Activated T-cell treated with anti-CD3 and anti-CD28 coated beads for 4 hours (primary cell): ENCODE results near the gene ADGRG7.
A peak's percentile ranks its signal among the peaks of the same experiment; 100 is the strongest.
"Not testable (repeated sequence)": the region's sequence is repeated elsewhere in the genome, so short reads cannot be mapped to it uniquely, and the experiment has no call there.

Source experiments
- DNase-seq: peaks from one replicate; pipeline ENCODE4 v3.0.0-alpha.2; 2020

The ADGRG7 gene, protein sequence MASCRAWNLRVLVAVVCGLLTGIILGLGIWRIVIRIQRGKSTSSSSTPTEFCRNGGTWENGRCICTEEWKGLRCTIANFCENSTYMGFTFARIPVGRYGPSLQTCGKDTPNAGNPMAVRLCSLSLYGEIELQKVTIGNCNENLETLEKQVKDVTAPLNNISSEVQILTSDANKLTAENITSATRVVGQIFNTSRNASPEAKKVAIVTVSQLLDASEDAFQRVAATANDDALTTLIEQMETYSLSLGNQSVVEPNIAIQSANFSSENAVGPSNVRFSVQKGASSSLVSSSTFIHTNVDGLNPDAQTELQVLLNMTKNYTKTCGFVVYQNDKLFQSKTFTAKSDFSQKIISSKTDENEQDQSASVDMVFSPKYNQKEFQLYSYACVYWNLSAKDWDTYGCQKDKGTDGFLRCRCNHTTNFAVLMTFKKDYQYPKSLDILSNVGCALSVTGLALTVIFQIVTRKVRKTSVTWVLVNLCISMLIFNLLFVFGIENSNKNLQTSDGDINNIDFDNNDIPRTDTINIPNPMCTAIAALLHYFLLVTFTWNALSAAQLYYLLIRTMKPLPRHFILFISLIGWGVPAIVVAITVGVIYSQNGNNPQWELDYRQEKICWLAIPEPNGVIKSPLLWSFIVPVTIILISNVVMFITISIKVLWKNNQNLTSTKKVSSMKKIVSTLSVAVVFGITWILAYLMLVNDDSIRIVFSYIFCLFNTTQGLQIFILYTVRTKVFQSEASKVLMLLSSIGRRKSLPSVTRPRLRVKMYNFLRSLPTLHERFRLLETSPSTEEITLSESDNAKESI

DNA sequence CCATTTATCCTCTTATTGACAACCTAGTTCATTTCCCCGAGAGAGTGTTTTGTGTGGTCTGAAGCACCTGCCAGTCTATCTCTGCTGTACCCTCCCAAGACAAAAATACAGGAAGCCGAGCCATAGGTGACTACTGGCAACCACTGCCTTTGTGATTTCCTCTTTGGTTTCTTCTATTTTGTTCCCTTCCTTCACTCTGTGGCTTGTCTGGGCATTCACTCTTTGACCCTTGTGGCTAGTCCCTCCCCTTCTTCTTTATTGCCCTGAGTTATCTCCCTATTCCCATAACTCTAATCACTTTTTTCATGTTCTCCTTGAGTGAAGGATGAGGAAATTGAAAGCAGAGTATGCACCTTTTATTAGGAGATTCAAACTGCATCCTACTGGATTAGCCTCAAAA lies at the start of gene ADGRG7:
ADGRG7 (plus strand) TSS at position 297 of the 400 bp plus-strand sequence. CDS start 256 bp downstream, outside the sequence.
- DNase-seq: no peak

DNA sequence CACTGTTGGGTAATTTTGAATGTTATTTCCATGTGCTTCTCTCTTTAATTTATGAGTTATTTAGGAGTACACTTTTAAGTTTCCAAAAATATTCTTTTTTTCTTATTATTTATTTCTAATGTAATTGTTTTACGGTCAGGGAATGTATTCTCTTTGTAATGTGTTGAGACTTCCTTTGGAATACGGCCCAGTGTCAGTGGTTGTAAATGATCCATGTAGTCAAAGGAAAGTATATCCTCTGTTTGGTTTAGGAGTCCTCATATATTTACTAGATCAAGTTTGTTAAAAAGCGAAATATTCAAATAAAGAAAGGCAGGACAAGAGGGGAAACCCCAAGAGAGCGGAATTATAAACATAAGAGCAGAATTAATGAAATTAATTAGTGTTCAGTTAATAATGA lies 49.0 kb upstream of the ADGRG7 start:
- DNase-seq: no peak

DNA sequence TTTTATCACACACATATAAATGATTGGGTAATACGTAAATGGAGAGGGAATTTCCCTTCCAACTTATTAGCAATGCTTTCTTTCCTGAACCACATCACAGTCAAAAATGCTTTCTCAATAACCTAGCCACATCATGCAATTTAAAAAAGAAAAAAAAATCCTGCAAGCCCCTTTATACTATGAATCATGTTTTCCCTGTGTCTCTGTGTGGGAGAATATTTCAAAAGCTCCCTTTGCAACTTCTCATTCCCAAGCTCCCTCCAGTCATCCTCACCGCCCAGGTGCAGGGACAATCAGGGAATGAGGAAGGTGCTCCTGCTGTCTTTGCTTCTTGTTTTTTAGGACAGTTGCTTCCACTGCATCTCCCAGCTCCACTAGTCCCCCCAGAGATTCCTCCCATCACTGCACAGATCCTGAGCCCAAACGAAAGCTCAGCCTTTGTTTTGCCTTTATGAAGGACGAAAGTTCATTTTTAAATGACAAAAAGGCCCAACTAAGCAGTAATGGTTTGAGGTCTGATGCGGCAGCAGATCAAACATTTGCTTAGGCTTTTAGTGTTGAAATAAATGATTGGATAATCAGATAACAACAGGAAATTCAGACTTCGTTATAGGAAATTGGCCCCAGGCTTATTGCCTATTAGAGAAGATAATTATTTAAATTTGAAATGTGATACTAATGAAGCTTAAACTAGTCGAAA lies 47.8 kb upstream of the ADGRG7 start:
- DNase-seq: no peak

DNA sequence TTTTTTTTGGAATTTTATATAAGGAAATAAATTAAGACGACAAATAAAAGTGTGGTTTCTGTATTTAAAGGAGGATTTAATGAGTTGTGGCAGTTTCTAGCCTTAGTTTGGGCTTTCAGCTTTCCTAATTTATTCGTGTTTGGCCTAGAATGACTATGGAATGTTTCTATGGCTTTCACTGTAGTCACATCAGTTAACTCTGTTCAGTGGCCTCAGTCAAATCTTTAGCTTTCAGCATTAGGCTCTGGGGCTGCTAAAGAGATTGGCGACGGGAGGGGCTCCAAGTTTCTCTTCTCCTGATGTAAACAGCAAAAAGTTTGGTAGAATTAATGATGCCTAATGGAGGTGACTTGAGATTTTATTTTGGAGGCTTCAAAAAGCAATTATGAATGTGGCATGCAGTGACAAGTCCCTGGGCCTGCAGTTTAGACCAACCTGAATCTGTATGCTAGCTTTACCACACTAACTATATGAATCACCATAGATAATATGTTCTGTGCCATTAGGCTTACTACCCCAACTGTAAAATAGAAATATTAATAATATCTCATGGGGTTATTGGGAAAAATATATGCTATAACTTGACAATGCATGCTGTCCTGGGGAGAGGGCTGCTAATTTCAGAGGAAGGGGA lies 47.1 kb upstream of the ADGRG7 start:
- no peak for DNase-seq

DNA sequence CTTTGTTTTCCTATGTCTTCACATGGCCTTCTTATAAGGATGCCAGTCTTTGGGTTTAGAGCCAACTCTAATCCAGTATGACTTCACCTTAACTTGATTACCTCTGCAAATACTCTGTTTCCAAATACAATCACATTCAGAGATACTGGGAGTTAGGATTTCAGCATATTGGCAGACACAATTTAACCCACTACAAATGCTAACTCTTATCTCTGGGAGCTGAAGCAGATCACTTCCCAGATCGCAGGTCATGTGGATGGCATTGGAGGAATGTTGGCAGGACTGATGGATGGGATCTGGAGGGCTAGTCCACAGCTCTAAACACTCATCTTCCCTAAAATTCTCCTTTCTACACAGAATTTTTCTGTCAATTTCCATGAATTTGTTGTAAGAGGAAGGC lies 46.2 kb upstream of the ADGRG7 start:
- no peak for DNase-seq

DNA sequence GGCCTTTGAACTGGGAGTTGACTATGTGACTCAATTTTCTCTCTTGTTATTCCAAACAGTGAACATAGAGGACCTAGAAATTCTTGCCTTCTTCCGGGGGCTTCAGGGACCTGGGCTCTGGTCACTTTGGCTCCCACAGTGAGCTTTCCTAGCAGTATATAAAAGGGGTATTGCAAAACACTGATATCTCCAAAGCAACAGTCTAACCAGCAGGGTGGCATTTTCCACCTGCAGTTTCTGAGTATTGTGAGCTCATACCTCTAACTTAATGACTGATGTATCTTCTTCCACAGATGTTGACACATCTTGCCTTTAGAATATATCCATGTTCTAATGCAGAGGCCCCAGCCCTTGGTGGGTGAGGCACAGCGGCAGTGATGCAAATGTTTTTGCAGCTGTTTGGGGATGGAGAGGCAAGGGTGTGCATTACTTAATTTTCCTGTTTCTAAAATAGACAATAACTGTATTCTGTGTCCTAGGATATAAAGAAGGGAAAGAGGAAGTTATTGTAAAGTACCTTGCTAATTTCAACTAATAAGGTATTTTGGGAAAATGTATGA lies 45.7 kb upstream of the ADGRG7 start:
- DNase-seq: no peak

DNA sequence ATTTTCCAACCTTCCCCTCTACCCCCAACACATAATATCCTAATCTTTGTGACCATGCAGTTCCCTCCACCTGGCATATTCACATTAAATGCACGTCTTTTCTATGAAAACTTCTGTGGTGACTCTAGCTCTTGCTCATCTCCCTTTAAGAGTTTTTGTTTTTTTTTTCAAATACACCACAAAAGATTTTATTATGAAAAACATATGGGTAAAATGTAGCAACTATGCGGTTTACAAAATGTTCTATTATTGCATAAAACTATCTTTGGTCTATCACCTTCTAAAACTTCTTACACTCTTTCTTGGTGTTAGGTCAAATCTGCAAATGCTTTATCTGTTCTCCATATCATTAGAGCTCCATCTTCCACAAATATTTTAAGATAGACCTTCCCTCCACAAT lies 38.6 kb upstream of the ADGRG7 start:
- DNase-seq: no peak

DNA sequence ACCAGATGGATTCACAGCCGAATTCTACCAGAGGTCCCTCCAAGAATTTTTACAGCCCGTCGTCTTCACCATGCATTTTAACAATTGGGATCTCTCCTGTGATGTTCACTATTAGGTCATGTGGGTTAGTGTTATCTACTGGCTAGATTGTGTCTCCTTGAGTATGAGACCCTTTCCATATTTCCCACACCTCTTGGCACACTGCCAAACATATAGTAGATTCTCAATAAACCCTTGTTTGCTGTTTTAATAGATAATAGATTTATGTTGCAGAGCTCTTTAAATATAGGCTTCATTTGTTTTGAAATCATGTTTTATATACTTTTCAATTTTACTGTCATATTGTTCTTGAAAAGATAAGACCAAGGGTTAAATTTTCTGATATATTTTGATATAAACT lies 34.9 kb upstream of the ADGRG7 start:
- DNase-seq: no peak

DNA sequence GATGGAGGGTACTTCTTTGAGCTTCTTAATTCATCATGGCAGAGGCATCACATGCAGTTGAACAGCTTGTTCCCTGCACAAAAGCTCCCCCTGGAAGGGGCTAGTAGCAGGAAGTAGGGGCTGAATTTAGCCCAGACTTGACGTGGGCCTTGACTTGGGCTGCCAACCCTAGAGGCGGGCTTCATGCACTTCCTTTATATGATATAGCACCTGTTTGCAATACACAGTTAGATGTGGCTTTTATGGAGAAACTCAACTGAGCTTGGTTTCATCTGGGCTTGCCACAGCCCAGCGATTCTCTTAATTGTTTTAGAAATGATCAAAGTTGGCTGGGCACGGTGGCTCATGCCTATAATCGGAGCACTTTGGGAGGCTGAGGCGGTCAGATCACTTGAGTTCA lies 33.7 kb upstream of the ADGRG7 start:
- no peak for DNase-seq

DNA sequence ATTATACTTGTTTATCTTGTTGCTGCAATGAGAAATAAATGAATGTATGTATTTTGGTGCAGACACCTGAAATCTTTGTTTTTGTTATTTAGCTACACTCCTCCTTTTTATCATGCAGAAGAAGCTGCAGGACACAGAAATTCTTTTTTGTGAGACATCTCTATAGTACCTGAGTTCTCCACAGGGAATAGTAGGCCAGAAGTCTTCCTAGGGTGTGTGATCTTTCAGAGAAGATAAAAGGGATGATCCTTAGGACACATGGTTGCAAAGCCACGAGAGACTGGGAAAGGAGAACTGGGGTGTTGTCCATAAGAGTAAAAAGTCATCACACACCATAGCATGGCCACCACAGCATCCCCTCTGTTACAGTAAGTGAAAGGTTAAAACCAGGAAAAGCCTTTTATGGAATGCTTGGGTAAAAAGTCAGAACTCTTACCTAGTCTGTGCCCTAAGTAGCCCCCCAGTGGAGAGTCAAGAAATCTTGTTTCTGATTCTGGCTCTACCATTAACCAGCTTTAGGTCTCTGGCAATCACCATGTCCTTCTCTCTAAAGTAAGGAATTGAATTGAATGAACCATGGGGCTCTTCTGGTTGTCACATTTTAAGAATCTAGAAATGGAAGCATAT lies 31.9 kb upstream of the ADGRG7 start:
- no peak for DNase-seq

DNA sequence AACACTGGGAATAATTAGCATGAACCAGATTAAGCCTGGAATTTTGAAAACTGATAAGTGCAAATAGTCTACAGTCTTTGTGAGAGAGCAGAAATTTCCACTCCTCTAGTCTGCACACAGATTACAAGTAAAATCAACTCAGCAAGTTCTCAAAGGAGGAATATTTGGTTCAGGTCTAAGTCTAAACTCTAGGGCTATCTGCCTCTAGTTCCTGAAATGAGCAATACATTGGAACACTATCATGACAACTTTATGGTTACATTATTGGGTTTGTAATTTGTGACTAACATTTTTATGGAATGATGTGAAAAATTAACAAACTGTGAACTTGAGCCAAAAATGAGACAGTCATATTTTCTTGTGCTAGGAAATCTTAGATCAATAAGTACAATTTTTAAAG lies 30.8 kb upstream of the ADGRG7 start:
- DNase-seq: no peak

DNA sequence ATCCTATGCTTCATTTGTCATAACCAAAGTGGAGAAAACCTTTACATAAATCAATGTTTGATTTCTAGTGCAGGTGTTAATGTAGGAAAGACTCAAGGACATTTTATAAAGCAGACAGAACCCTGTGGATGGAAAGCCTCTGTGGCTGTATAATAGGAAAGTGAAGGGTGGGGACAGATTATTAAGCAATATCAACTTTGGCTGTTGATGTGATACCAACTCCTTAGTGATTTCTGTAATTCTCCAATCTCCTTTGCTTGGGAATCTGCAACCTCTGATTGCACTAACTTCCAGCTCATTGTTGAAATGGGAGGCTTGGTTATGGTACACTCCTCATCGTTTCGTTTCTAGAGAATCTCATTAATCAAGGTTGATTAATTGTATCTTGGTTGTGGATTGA lies 29.3 kb upstream of the ADGRG7 start:
- no peak for DNase-seq

DNA sequence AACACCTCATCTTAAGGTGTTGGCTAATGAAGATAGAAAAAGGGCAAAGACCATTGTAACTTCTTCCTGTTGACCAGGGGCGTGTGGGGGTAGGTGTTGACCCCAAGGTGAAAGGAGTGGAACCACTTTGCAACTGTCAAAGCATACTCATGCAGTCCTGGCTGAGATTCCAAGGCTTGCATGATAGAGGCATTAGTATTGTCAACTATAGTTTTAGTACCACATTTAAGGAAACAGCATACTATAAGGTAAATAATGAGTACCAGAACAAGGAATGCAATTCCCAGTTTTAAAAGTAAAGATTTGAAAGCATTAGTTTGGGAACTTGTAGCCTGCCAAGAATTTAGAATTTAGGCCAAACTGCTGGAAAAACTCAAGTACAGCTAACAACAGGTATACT lies 27.8 kb upstream of the ADGRG7 start:
- no peak for DNase-seq

DNA sequence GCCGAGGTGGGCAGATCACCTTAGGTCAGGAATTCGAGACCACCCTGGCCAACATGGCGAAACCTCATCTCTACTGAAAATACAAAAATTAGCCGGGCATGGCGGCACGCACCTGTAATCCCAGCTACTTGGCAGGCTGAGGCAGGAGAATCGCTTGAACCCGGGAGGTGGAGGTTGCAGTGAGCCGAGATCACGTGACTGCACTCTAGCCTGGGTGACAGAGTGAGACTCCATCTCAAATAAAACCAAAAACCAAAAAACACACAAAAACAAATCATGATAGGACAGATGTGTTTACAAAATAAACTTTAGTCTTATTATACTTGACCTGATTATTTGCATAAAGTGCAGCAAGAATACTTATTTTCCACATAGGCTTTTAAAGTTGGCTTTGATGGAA lies 27.2 kb upstream of the ADGRG7 start:
- DNase-seq: not testable (repeated sequence)

DNA sequence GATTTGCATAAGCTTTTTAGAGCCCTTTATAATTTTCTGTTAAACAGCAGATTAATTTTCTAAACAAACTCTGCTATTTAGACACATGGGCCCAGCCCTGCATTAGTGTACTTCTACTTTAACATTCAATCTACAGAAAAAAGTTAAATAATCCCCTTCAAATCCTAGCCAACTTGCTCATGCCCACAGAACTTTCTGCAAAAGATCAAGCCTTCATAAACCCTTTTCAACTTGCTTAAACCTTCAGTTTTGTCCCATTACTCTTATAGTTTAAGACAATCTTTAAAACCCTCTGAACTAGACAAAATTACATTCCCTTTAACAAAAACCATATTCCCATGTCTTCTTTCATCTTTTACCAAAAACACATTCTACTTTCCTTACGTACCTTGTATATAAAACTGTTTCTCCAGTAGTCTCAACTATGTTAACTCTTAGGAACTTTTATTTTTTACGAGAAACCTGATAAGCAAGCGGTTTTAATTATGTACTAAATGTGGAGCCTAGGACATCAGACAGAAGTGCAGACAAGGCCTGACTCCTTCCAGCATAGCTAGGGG lies 25.2 kb upstream of the ADGRG7 start:
- no peak for DNase-seq

DNA sequence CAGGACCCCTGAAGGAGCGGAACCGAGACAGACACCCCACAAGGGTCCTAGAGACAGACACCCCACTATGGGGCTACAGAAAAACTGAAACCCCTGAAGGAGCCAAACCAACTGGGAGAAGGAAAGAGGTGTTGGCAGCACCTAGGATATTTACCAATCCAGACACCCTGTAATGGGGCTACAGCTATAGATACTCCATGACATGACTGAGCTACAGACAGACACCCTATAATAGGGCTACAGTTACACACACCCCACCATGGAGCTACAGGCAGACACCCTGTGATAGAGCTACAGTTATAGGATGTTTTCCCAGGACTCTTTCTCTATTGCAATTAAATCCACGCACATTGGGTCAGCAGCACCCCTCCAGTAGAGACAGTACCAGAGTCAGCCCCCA lies 22.6 kb upstream of the ADGRG7 start:
- no peak for DNase-seq

DNA sequence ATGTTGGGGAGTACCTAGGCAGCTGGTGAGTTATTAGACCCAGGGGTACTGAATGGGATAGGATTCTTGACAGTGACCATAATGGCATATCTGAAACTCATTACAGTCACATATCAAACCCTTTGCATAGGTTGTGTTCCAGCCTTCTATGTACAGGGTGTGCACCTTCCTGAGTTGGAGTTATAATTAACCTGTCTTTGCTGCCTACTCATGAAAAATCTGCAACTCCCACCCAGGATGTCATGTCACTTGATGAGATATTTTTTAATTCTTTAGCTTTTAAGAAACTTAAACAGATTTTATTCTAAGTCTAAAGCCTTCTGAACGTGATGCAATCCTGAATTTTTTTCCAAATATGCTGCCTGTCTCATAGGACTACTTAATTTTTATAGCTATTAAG lies 21.1 kb upstream of the ADGRG7 start:
- no peak for DNase-seq

DNA sequence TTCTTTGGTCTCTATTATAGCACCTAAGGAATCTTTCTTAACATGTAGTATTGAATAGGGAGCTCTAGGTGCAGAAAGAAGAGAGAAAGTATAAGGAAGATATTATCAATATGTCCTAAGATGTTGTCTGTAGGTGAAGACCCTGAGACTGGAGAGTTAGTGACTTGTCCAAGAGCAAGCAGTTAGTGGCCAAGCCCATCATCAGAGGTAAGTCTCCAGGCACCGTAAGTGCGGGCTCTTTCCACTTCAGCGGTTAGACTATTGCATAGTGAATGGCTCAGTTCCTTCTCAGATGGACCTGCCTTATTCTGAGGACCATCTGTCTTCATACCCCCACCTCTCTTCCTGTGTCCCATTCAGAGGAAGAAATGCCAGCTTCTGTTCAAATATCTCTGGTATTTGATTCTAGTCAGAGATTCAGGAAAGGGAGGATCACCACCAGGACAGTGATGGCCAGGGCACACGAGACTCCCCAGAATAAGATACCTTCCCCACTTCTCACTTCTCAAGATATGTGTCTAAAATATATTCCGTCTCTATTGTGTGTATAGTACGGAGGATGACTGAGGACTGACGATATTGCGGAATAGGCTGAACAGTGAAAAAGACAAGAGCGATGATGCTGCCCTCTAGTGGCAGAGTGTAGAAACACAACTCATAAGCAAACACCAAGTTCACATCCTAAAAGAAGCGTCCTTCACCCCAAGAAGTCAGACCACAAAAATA lies 19.1 kb upstream of the ADGRG7 start:
- DNase-seq: peak; percentile 54

DNA sequence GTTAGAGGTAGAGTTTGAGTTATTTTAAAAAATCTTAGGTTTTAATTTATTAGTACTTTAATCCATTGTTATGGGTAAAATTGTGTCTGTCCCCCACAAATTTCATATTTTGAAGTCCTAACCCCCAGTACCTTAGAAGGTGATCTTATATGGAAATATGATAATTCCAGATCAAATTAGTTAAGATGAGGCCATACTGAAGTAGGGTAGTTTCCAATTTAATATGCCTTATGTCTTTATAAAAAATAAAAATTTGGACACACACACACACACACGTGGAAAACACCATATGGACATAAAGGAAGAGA lies 18.6 kb upstream of the ADGRG7 start:
- no peak for DNase-seq

DNA sequence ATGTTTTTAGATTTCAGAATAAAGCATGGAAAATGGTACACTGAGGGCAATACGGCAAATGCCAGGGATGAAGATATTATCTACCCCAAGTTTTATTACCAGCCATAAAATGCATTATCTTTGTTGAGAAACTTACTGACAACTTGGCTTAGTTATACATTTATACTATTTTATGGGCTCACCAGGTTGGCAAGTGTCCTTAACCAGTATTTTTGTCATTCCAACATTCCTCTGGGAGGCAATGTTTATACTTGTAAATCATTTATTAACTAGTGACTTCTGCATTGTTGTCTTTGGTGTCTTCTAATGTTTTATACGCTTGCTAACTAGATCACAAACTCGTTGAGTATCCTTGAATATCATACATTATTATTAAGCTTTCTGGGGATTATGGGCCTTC lies 18.0 kb upstream of the ADGRG7 start:
- no peak for DNase-seq

DNA sequence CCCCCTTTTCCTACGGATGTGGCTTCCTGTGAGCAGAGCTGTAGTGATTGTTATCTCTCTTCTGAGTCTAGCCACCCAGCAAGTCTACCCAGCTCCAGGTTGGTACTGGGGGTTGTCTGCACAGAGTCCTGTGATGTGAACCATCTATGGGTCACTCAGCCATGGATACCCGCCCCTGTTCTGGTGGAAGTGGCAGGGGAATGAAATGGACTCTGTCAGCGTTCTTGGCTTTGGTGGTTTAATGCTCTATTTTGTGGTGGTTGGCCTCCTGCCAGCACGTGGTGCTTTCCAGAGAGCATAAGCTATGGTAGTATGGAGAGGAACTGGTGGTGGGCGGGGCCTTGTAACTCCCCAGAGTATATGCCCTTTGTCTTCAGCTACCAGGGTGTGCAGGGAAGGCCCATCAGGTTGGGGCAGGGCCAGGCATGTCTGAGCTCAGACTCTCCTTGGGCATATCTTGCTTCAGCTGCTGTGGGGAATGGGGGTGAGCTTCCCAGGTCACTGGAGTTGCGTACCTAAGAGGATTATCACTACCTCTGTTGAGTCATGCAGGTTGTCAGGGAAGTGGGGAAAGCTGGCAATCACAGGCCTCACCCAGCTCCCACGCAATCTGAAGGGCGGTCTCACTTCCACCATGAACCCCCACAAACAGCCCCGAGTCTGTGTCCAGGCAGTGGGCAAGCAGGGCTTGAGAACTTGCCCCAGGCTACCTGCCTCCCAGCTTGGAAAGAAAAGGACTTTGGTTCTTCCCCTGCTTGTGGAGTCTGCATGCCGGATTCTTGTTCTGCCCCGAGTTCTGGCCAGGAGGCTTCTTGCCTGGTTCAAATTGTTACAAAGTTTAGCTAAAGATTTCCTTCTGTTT lies 9.0 kb upstream of the ADGRG7 start:
- DNase-seq: no peak
